ENCODE results near the gene HMG20A. TPM values are rescaled to one million over a fixed set of nuclear protein-coding genes. Genes with fewer than 3 reads are reported as not detected.

Gene HMG20A
- total and polyA plus RNA-seq, 10 donors = 17.9 to 107 (median 77.2) TPM

- no peaks in the 10 kb centered on the region for H3K27me3 ChIP-seq (replicated peaks in 1 of 7)
- intact Hi-C loops (cut with DNase I; ENCODE audit: low total_unique reads) = loop anchor here (10.0 kb wide), 1 partner anchor 53 kb away; no protein-coding TSS in a partner anchor
- TF ChIP-seq CTCF (IDR thresholded peaks at IDR 0.05 in 8 of 11, conservative IDR thresholded peaks at IDR 0.05 in 3 of 11) (no peak), POLR2AphosphoS5 (IDR thresholded peaks at IDR 0.05) (no peak), POLR2A (IDR thresholded peaks at IDR 0.05) (no peak)
- WGBS, 5 donors = 27 to 46% (median 43%) methylated on average over 2 of the region's 2 CpGs
- peaks cover 0 to 46% (median 17%) of the 10 kb centered on the region in 6 donors for H3K4me1 ChIP-seq
- H3K27ac ChIP-seq = peak overlapping the region; percentile 38 to 83 (median 72)
- peaks cover 0 to 44% (median 23%) of the 10 kb centered on the region in 6 donors for H3K36me3 ChIP-seq
- H3K4me3 ChIP-seq = no peak overlapping the region
- DNase-seq = no peak
- H3K9me3 ChIP-seq = no peaks in the 10 kb centered on the region
These were observed 66.8 kb downstream of the HMG20A start for GRCh38 chr15:77487469-77487842.

- no peak overlapping the region for H3K4me3 ChIP-seq
- no peaks in the 10 kb centered on the region for H3K9me3 ChIP-seq
- H3K27ac ChIP-seq = peak overlapping the region; percentile 10 to 83 (median 70)
- H3K4me1 ChIP-seq = peaks cover under 1 to 47% (median 20%) of the 10 kb centered on the region in 6 donors
- DNase-seq = no peak
- TF ChIP-seq POLR2A (IDR thresholded peaks at IDR 0.05) = no peak
- TF ChIP-seq CTCF (IDR thresholded peaks at IDR 0.05 in 8 of 11, conservative IDR thresholded peaks at IDR 0.05 in 3 of 11) = no peak
- TF ChIP-seq POLR2AphosphoS5 (IDR thresholded peaks at IDR 0.05) = no peak
- intact Hi-C loops (cut with DNase I; ENCODE audit: low total_unique reads) = loop anchor here (10.0 kb wide), 1 partner anchor 53 kb away; no protein-coding TSS in a partner anchor
- peaks cover 0 to 40% (median 21%) of the 10 kb centered on the region in 6 donors for H3K36me3 ChIP-seq
- H3K27me3 ChIP-seq (replicated peaks in 1 of 7) = no peaks in the 10 kb centered on the region
These were observed 67.2 kb downstream of the HMG20A start for GRCh38 chr15:77487888-77488287.

GRCh38 chr15:77489647-77490046, 69.0 kb downstream of the HMG20A start:
- Histone ChIP-seq H3K4me3 (no peak overlapping the region), H3K27me3 (replicated peaks in 1 of 7) (no peaks in the 10 kb centered on the region), H3K36me3 (peaks cover 0 to 22% (median 3%) of the 10 kb centered on the region in 6 donors), H3K4me1 (peaks cover 10 to 54% (median 32%) of the 10 kb centered on the region in 6 donors), H3K27ac (peak overlapping the region in 3 of 8 donors; percentile 12 to 73 (median 20)), H3K9me3 (no peaks in the 10 kb centered on the region)
- DNase-seq = no peak
- WGBS, 5 donors = 84 to 95% (median 92%) methylated on average over 5 of the region's 5 CpGs
- intact Hi-C loops (cut with DNase I; ENCODE audit: low total_unique reads) = loop anchor here (10.0 kb wide), 2 partner anchors 55 to 465 kb away; no protein-coding TSS in a partner anchor
- no peak for TF ChIP-seq POLR2A (IDR thresholded peaks at IDR 0.05)
- no peak for TF ChIP-seq POLR2AphosphoS5 (IDR thresholded peaks at IDR 0.05)
- no peak for TF ChIP-seq CTCF (IDR thresholded peaks at IDR 0.05 in 8 of 11, conservative IDR thresholded peaks at IDR 0.05 in 3 of 11)

- no peak for TF ChIP-seq POLR2A (IDR thresholded peaks at IDR 0.05)
- TF ChIP-seq CTCF (IDR thresholded peaks at IDR 0.05 in 8 of 11, conservative IDR thresholded peaks at IDR 0.05 in 3 of 11) = no peak
- TF ChIP-seq POLR2AphosphoS5 (IDR thresholded peaks at IDR 0.05) = no peak
- H3K4me3 ChIP-seq = no peak overlapping the region
- 33 to 46% (median 42%) methylated on average over 3 of the region's 3 CpGs for WGBS, 5 donors
- peak overlapping the region in 7 of 8 donors; percentile 56 to 86 (median 74) for H3K27ac ChIP-seq
- H3K36me3 ChIP-seq = peaks cover 0 to 8% (median 0%) of the 10 kb centered on the region in 6 donors
- no peaks in the 10 kb centered on the region for H3K27me3 ChIP-seq (replicated peaks in 1 of 7)
- no peaks in the 10 kb centered on the region for H3K9me3 ChIP-seq
- H3K4me1 ChIP-seq = peaks cover 24 to 66% (median 51%) of the 10 kb centered on the region in 6 donors
- no peak for DNase-seq
- intact Hi-C loops (cut with DNase I; ENCODE audit: low total_unique reads) = loop anchor here (10.0 kb wide), 1 partner anchor 469 kb away; no protein-coding TSS in a partner anchor
These were observed 72.7 kb downstream of the HMG20A start for GRCh38 chr15:77493324-77493907.
